H1 (cell line): ENCODE data around the gene OPCML.

ENCODE experiments used
- CTCF ChIP-seq, 3 experiments: IDR thresholded peaks; 1 replicate in 2 of 3; 2 replicates in 1 of 3; pipeline versions ENCODE4 v1.5.1 to v1.6.1; 2011; ENCODE audit warnings: low read length in 3 of 3, mild to moderate bottlenecking in 3 of 3, inconsistent platforms in 2 of 3, low read depth in 1 of 3, moderate library complexity in 1 of 3; ENCODE audit not compliant: insufficient read depth in 1 of 3; ENCODE audit errors: control extremely low read depth in 1 of 3
- EP300 ChIP-seq, 2 experiments: IDR thresholded peaks; 1 replicate in 1 of 2; 2 replicates in 1 of 2; pipeline ENCODE4 v1.6.1; 2011 to 2012; ENCODE audit warnings: low read depth in 2 of 2, low read length in 2 of 2, mild to moderate bottlenecking in 2 of 2, borderline replicate concordance in 1 of 2, inconsistent platforms in 1 of 2, moderate library complexity in 1 of 2
- EZH2 ChIP-seq: fragments of 200-600 bp; sonication (generic); IDR thresholded peaks from 2 replicates; pipeline ENCODE4 v1.7.1; 2012; ENCODE audit warnings: low read depth, mild to moderate bottlenecking, moderate library complexity, low read length, inconsistent platforms; ENCODE audit not compliant: severe bottlenecking
- SRF ChIP-seq: IDR thresholded peaks from 2 replicates; pipeline ENCODE4 v1.6.1; 2011; ENCODE audit warnings: mild to moderate bottlenecking, low read depth, low read length, moderate library complexity

- TF ChIP-seq SRF (no peak), CTCF (IDR thresholded peaks at IDR 0.05; ENCODE audit: control extremely low read depth in 1 of 3, insufficient read depth in 1 of 3, low read depth in 1 of 3, low read length in 3 of 3) (no peak), EP300 (IDR thresholded peaks at IDR 0.05; ENCODE audit: borderline replicate concordance in 1 of 2, low read depth in 2 of 2, low read length in 2 of 2) (no peak), EZH2 (no peak)
Observed at GRCh38 chr11:133326332-133326731, 206.0 kb downstream of the OPCML start.
